Measurements from ENCODE around the gene MAS1.

- TF ChIP-seq CTCF (conservative IDR thresholded peaks at IDR 0.05) (no peak), ZFX (IDR thresholded peaks at IDR 0.05) (no peak)
These were observed 35.9 kb downstream of the MAS1 start for GRCh38 chr6:159926542-159927203.
